ENCODE data around the gene NXF1. TPM values are rescaled to one million over a fixed set of nuclear protein-coding genes. Genes with fewer than 3 reads are reported as not detected.
"Not testable (repeated sequence)": the region's sequence is repeated elsewhere in the genome, so short reads cannot be mapped to it uniquely, and the experiment has no call there.

NXF1 gene
- polyA plus RNA-seq, 1 of the 3 experiments (the other 2 are of a cell fraction), result 59.7 TPM

DNA sequence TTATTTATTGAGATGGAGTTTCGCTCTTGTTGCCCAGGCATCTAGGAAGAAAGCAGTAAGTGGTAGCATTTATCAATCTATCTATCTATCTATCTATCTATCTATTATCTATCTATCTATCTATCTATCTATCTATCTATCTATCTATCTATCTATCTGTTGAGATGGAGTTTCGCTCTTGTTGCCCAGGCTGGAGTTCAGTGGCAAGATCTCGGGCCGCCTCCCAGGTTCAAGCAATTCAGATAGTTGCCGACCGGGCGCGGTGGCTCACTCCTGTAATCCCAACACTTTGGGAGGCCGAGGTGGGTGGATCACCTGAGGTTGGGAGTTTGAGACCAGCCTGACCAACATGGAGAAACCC is 44.4 kb downstream of the NXF1 start:
- not testable (repeated sequence) for H3K27ac ChIP-seq (ENCODE audit: low read depth in 2 of 2, low read length in 1 of 2); DNase-seq; H3K9me3 ChIP-seq; H4K20me1 ChIP-seq (ENCODE audit: insufficient read depth); H3K27me3 ChIP-seq (ENCODE audit: insufficient read depth); H3K9me2 ChIP-seq
- Histone ChIP-seq H3K9ac (peak overlapping the region; percentile 82; the same call in 1 of the 2 replicates), H3K4me3 (ENCODE audit: low read depth in 2 of 2, low read length in 1 of 2) (peak overlapping the region; percentile 19 to 95; a peak in 3 of 4 replicates), H3K4me2 (peak overlapping the region; percentile 99), H3K4me1 (ENCODE audit: control insufficient read depth in 1 of 2, insufficient read depth in 2 of 2, low read depth in 1 of 2, low read length in 1 of 2) (peaks cover 10 to 12% of the 10 kb centered on the region in 2 experiments; a peak in 3 of 4 replicates), H3K79me2 (ENCODE audit: insufficient read depth) (peaks cover 23% of the 10 kb centered on the region), H2AFZ (ENCODE audit: low read depth) (peak overlapping the region; percentile 96), H3K36me3 (replicated peaks in 1 of 2; ENCODE audit: control insufficient read depth in 1 of 2, insufficient read depth in 2 of 2, low read length in 1 of 2) (peaks cover 8 to 11% of the 10 kb centered on the region in 2 experiments), H3F3A (replicated peaks; ENCODE audit: insufficient read depth) (peaks cover 11% of the 10 kb centered on the region)
- POLR2A ChIA-PET, result interaction anchor here (0.6 to 1.6 kb wide), 3 partner anchors 8 to 81 kb away, joined by 3 to 8 read pairs (median 3); partner anchors contain the start of gene TAF6L
- TF ChIP-seq GATA2 (CRISPR knock-in tag; IDR thresholded peaks at IDR 0.05), result peak; percentile 37; the same call in 1 of the 2 replicates
- CTCF ChIA-PET, result interaction anchor here (0.9 to 2.0 kb wide), 5 partner anchors 9 to 121 kb away, joined by 3 to 10 read pairs (median 4); partner anchors contain the start of genes SLC3A2 and TTC9C
- WGBS (ENCODE audit: low lambda C conversion rate), result 37% methylated on average over 9 of the region's 9 CpGs

DNA sequence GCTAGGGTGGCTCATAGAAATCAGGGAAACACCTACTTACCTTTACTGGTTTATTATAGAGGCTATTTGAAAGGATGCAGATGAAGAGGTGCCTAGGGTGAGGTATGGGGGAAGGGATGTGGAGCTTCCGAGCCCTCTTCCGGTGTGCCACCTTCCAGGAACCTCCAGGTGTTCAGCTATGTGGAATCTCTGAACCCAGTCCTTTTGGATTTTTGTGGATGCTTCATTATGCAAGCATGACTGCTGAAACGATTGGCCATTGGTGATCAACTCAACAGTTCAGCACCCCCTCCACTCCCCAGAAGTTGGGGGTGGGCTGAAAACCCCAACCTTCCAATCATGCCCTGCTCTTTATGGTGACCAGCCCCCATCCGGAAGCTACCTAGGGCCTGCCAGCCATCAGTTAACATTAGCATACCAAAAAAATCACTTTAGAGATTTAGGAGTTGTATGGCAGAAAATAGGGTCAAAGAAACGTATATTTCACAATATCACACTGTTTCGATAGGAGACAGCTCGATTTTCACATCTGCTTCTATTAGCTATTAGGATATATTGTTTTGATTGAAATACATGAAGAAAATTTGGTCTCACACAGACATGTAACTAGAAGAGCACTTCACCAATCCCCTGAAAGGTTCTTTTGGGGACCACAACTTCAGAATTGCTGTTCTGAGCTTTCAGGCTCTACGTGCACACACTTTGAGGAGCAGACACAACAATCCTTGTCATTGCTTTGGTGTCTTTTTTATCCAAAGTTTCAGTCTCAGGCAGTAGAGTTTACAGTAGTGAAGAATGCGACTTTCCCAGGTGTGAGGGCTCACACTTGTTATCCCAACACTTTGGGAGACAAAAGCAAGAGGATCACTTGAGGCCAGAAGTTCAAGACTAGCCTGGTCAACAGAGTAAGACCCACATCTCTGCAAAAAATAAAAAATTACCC is 47.1 kb downstream of the NXF1 start:
- Histone ChIP-seq H3K79me2 (ENCODE audit: insufficient read depth) (peaks cover 18% of the 10 kb centered on the region), H3F3A (replicated peaks; ENCODE audit: insufficient read depth) (peaks cover 21% of the 10 kb centered on the region), H3K4me3 (ENCODE audit: low read depth in 2 of 2, low read length in 1 of 2) (no peak overlapping the region), H2AFZ (ENCODE audit: low read depth) (no peak overlapping the region), H3K4me1 (ENCODE audit: control insufficient read depth in 1 of 2, insufficient read depth in 2 of 2, low read depth in 1 of 2, low read length in 1 of 2) (peaks cover 14 to 16% of the 10 kb centered on the region in 2 experiments), H4K20me1 (ENCODE audit: insufficient read depth) (no peaks in the 10 kb centered on the region), H3K27me3 (ENCODE audit: insufficient read depth) (no peaks in the 10 kb centered on the region), H3K4me2 (no peak overlapping the region), H3K9me3 (no peaks in the 10 kb centered on the region), H3K27ac (ENCODE audit: low read depth in 2 of 2, low read length in 1 of 2) (no peak overlapping the region), H3K9ac (no peak overlapping the region), H3K36me3 (replicated peaks in 1 of 2; ENCODE audit: control insufficient read depth in 1 of 2, insufficient read depth in 2 of 2, low read length in 1 of 2) (peaks cover 0 to 3% of the 10 kb centered on the region in 2 experiments), H3K9me2 (no peaks in the 10 kb centered on the region)
- CTCF ChIA-PET, result interaction anchor here (1.2 to 2.6 kb wide), 3 partner anchors 11 to 46 kb away, joined by 3 to 10 read pairs (median 3); partner anchors contain the start of gene TMEM179B
- no peak for DNase-seq
- TF ChIP-seq FOSL2 (IDR thresholded peaks at IDR 0.05; ENCODE audit: borderline replicate concordance, low read depth) (no peak), RAD21 (IDR thresholded peaks at IDR 0.05; ENCODE audit: low read length) (no peak), EZH2phosphoT487 (IDR thresholded peaks at IDR 0.05; ENCODE audit: borderline replicate concordance, low read depth) (no peak), NRF1 (IDR thresholded peaks at IDR 0.05; ENCODE audit: low read depth, low read length) (no peak), MEF2A (IDR thresholded peaks at IDR 0.05; ENCODE audit: borderline replicate concordance, low read depth) (no peak), CHD2 (IDR thresholded peaks at IDR 0.05; ENCODE audit: low read length, partially characterized antibody) (no peak), NFIC (IDR thresholded peaks at IDR 0.05; ENCODE audit: borderline replicate concordance) (no peak), GABPA (IDR thresholded peaks at IDR 0.05; ENCODE audit: low read depth) (no peak)
- TF ChIP-seq, protein P1, sequence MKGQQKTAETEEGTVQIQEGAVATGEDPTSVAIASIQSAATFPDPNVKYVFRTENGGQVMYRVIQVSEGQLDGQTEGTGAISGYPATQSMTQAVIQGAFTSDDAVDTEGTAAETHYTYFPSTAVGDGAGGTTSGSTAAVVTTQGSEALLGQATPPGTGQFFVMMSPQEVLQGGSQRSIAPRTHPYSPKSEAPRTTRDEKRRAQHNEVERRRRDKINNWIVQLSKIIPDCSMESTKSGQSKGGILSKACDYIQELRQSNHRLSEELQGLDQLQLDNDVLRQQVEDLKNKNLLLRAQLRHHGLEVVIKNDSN (IDR thresholded peaks at IDR 0.05; ENCODE audit: borderline replicate concordance, low read depth), result no peak
- TF ChIP-seq, protein P2, sequence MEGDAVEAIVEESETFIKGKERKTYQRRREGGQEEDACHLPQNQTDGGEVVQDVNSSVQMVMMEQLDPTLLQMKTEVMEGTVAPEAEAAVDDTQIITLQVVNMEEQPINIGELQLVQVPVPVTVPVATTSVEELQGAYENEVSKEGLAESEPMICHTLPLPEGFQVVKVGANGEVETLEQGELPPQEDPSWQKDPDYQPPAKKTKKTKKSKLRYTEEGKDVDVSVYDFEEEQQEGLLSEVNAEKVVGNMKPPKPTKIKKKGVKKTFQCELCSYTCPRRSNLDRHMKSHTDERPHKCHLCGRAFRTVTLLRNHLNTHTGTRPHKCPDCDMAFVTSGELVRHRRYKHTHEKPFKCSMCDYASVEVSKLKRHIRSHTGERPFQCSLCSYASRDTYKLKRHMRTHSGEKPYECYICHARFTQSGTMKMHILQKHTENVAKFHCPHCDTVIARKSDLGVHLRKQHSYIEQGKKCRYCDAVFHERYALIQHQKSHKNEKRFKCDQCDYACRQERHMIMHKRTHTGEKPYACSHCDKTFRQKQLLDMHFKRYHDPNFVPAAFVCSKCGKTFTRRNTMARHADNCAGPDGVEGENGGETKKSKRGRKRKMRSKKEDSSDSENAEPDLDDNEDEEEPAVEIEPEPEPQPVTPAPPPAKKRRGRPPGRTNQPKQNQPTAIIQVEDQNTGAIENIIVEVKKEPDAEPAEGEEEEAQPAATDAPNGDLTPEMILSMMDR (IDR thresholded peaks at IDR 0.05), result no peak
- TF ChIP-seq, protein P3, sequence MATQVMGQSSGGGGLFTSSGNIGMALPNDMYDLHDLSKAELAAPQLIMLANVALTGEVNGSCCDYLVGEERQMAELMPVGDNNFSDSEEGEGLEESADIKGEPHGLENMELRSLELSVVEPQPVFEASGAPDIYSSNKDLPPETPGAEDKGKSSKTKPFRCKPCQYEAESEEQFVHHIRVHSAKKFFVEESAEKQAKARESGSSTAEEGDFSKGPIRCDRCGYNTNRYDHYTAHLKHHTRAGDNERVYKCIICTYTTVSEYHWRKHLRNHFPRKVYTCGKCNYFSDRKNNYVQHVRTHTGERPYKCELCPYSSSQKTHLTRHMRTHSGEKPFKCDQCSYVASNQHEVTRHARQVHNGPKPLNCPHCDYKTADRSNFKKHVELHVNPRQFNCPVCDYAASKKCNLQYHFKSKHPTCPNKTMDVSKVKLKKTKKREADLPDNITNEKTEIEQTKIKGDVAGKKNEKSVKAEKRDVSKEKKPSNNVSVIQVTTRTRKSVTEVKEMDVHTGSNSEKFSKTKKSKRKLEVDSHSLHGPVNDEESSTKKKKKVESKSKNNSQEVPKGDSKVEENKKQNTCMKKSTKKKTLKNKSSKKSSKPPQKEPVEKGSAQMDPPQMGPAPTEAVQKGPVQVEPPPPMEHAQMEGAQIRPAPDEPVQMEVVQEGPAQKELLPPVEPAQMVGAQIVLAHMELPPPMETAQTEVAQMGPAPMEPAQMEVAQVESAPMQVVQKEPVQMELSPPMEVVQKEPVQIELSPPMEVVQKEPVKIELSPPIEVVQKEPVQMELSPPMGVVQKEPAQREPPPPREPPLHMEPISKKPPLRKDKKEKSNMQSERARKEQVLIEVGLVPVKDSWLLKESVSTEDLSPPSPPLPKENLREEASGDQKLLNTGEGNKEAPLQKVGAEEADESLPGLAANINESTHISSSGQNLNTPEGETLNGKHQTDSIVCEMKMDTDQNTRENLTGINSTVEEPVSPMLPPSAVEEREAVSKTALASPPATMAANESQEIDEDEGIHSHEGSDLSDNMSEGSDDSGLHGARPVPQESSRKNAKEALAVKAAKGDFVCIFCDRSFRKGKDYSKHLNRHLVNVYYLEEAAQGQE (IDR thresholded peaks at IDR 0.05; ENCODE audit: low read depth, low read length), result no peak
- TF ChIP-seq, protein P4, sequence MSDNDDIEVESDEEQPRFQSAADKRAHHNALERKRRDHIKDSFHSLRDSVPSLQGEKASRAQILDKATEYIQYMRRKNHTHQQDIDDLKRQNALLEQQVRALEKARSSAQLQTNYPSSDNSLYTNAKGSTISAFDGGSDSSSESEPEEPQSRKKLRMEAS (IDR thresholded peaks at IDR 0.05; ENCODE audit: low read depth), result no peak
- POLR2A ChIA-PET, result no interaction called here
- 91% methylated on average over 8 of the region's 9 CpGs for WGBS (ENCODE audit: low lambda C conversion rate)

Measured in SK-N-SH (cell line).